ENCODE measurements around the gene SUSD3. TPM values are rescaled to one million over a fixed set of nuclear protein-coding genes. Genes with fewer than 3 reads are reported as not detected.

SUSD3 gene
- total and polyA plus RNA-seq, 10 of the 15 experiments (the other 5 are each of a cell fraction or from before 2014, with no cell fraction given): 2.5 to 92.0 (median 31.1) TPM

DNA sequence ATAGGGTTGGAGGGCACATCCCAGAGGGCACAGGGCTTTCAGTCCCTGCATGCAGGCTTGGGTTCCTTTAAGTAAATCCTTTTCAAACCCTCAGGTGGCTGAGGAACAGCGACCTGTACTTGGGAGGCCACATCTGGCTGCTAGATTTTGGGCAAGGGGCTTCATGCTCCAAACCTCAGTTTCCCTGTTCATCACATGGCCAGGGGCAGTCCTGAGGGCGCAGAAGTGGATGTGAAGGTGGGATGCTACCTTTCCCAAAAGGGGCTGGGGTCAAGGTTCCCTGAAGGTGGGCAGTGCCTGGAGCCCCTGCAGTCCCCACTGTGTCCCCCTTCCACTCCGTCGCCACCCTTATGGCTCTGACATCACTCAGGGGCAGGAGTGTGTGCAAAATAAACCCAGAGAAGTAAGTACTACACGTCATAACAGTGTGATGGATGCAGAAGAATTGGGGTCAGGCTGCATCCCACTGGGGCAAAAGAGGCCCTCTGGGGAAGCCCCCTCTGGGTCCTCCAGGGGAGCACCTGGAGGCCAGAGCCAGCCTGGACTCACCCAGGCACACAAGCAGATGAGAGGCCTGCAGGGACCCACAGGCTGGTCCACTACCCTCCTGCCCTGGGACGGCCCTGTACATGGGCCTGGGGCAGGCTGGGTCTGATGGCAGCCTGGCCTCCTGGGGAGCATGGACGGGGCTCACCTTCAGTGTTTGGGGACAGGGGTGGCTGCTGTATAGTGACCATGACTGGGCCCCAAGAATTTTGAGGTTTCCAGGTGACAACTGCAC lies 35.6 kb downstream of the SUSD3 start:
- Histone ChIP-seq H3K79me2 (ENCODE audit: control insufficient read depth, insufficient read depth, low read length) (peaks cover 15% of the 10 kb centered on the region), H3K27me3 (replicated peaks in 1 of 2; ENCODE audit: control insufficient read depth in 2 of 2, insufficient read depth in 2 of 2, low read length in 1 of 2) (no peaks in the 10 kb centered on the region), H3K36me3 (ENCODE audit: control insufficient read depth in 2 of 2, insufficient read depth in 2 of 2, low read length in 1 of 2) (no peaks in the 10 kb centered on the region), H2AFZ (ENCODE audit: control insufficient read depth, low read depth, low read length) (no peak overlapping the region), H3K4me2 (ENCODE audit: control insufficient read depth, insufficient read depth) (peak overlapping the region; percentile 95), H3K9me3 (replicated peaks; ENCODE audit: control insufficient read depth, insufficient read depth, low read length) (peaks cover 9% of the 10 kb centered on the region), H4K20me1 (ENCODE audit: control insufficient read depth, insufficient read depth) (no peaks in the 10 kb centered on the region), H3K4me1 (ENCODE audit: control insufficient read depth, insufficient read depth, low read length) (peaks cover 61% of the 10 kb centered on the region), H3K9ac (ENCODE audit: control insufficient read depth, insufficient read depth, low read length) (peak overlapping the region; percentile 97; the same call in 1 of the 2 replicates), H3K27ac (ENCODE audit: control insufficient read depth, insufficient read depth) (peak overlapping the region; percentile 99), H3K4me3 (peak overlapping the region; percentile 54; the same call in 1 of the 2 replicates)
- in situ Hi-C loops (cut with MboI) (no loop called here), intact Hi-C loops (cut with micrococcal nuclease; ENCODE audit: unreplicated experiment) (loop anchor here (5.0 kb wide), 1 partner anchor 92 kb away; no protein-coding TSS in a partner anchor)
- RAD21 ChIA-PET (ENCODE audit: unreplicated experiment): interaction anchor here (0.9 to 5.4 kb wide), 8 partner anchors 14 to 91 kb away, joined by 4 to 23 read pairs (median 10); partner anchors contain the start of gene NINJ1
- ATAC-seq: no peak
- no peak for FAIRE-seq
- TF ChIP-seq MXI1 (IDR thresholded peaks at IDR 0.05; ENCODE audit: low read depth, low read length): no peak
- TF ChIP-seq ESRRA (IDR thresholded peaks at IDR 0.05; ENCODE audit: low read length): no peak
- no peak for TF ChIP-seq STAT1 (conservative IDR thresholded peaks at IDR 0.05)
- no peak for TF ChIP-seq EGR1 (IDR thresholded peaks at IDR 0.05; ENCODE audit: borderline replicate concordance in 1 of 2, low read depth in 2 of 2, low read length in 2 of 2)
- TF ChIP-seq ETV6 (conservative IDR thresholded peaks at IDR 0.05 in 1 of 2, IDR thresholded peaks at IDR 0.05 in 1 of 2; ENCODE audit: borderline replicate concordance in 1 of 2, low read depth in 1 of 2): no peak
- TF ChIP-seq DPF2 (IDR thresholded peaks at IDR 0.05): no peak
- peak; percentile 60; the same call in 1 of the 2 replicates for TF ChIP-seq CREM (IDR thresholded peaks at IDR 0.05; ENCODE audit: low read depth)
- no peak for TF ChIP-seq GATAD2B (conservative IDR thresholded peaks at IDR 0.05; ENCODE audit: low read depth)
- no peak for TF ChIP-seq ZNF207 (IDR thresholded peaks at IDR 0.05; ENCODE audit: borderline replicate concordance)
- 0 out of 2 replicates have a peak, but pooled peaks have one; percentile 0 for TF ChIP-seq TCF12 (IDR thresholded peaks at IDR 0.05; ENCODE audit: low read depth, low read length)
- TF ChIP-seq FOXK2 (IDR thresholded peaks at IDR 0.05): no peak
- TF ChIP-seq NRF1 (conservative IDR thresholded peaks at IDR 0.05; ENCODE audit: low read depth, low read length): no peak
- 0 out of 2 replicates have a peak, but pooled peaks have one; percentile 15 for TF ChIP-seq CBFB (IDR thresholded peaks at IDR 0.05; ENCODE audit: low read depth)
- no peak for TF ChIP-seq POLR2AphosphoS5 (IDR thresholded peaks at IDR 0.05; ENCODE audit: low read length)
- TF ChIP-seq FOXM1 (IDR thresholded peaks at IDR 0.05; ENCODE audit: low read depth, low read length): no peak
- TF ChIP-seq MTA2 (IDR thresholded peaks at IDR 0.05; ENCODE audit: low read depth): no peak
- TF ChIP-seq YBX1 (IDR thresholded peaks at IDR 0.05): no peak
- no peak for TF ChIP-seq TAF1 (IDR thresholded peaks at IDR 0.05; ENCODE audit: borderline replicate concordance, low read depth, low read length)
- TF ChIP-seq NFXL1 (IDR thresholded peaks at IDR 0.05; ENCODE audit: borderline replicate concordance): peak; percentile 56; the same call in 1 of the 2 replicates
- TF ChIP-seq BRCA1 (IDR thresholded peaks at IDR 0.05; ENCODE audit: low read depth, low read length): no peak
- no peak for TF ChIP-seq PML (IDR thresholded peaks at IDR 0.05; ENCODE audit: low read length)
- no peak for TF ChIP-seq ZNF274 (IDR thresholded peaks at IDR 0.05; ENCODE audit: insufficient read depth, insufficient read length)
- TF ChIP-seq, protein P1, sequence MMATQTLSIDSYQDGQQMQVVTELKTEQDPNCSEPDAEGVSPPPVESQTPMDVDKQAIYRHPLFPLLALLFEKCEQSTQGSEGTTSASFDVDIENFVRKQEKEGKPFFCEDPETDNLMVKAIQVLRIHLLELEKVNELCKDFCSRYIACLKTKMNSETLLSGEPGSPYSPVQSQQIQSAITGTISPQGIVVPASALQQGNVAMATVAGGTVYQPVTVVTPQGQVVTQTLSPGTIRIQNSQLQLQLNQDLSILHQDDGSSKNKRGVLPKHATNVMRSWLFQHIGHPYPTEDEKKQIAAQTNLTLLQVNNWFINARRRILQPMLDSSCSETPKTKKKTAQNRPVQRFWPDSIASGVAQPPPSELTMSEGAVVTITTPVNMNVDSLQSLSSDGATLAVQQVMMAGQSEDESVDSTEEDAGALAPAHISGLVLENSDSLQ (IDR thresholded peaks at IDR 0.05): no peak
- no TSS peak for BruUV-seq (replicated peaks)
- POLR2A ChIA-PET: interaction anchor here (1.0 to 3.3 kb wide), 8 partner anchors 12 to 130 kb away, joined by 3 to 36 read pairs (median 6); partner anchors contain the start of gene NINJ1
- SMC1A ChIA-PET (ENCODE audit: uncharacterized antibody, unreplicated experiment): interaction anchor here (0.7 to 3.1 kb wide), 8 partner anchors 11 to 139 kb away, joined by 3 to 14 read pairs (median 6); no protein-coding TSS in a partner anchor
- DNase-seq (ENCODE audit: low read depth, low spot score): no peak
- CTCF ChIA-PET: interaction anchor here (0.8 to 5.3 kb wide), 7 partner anchors 13 to 377 kb away, joined by 3 to 44 read pairs (median 3); partner anchors contain the start of gene NINJ1
- 42% methylated on average over 7 of the region's 7 CpGs for WGBS (ENCODE audit: insufficient coverage, insufficient replicate concordance, low lambda C conversion rate, missing lambda C conversion rate)
